ENCODE data around the gene TMEM14A. TPM values are rescaled to one million over a fixed set of nuclear protein-coding genes. Genes with fewer than 3 reads are reported as not detected.
A peak's percentile ranks its signal among the peaks of the same experiment; 100 is the strongest.

The TMEM14A gene, protein sequence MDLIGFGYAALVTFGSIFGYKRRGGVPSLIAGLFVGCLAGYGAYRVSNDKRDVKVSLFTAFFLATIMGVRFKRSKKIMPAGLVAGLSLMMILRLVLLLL
- total RNA-seq (10 to 100 TPM in 1 of 2 experiments, 1 to 10 TPM in 1; 9.5 to 10.0 TPM), polyA plus RNA-seq (10 to 100 TPM; 30.7 to 58.1 TPM)

DNA sequence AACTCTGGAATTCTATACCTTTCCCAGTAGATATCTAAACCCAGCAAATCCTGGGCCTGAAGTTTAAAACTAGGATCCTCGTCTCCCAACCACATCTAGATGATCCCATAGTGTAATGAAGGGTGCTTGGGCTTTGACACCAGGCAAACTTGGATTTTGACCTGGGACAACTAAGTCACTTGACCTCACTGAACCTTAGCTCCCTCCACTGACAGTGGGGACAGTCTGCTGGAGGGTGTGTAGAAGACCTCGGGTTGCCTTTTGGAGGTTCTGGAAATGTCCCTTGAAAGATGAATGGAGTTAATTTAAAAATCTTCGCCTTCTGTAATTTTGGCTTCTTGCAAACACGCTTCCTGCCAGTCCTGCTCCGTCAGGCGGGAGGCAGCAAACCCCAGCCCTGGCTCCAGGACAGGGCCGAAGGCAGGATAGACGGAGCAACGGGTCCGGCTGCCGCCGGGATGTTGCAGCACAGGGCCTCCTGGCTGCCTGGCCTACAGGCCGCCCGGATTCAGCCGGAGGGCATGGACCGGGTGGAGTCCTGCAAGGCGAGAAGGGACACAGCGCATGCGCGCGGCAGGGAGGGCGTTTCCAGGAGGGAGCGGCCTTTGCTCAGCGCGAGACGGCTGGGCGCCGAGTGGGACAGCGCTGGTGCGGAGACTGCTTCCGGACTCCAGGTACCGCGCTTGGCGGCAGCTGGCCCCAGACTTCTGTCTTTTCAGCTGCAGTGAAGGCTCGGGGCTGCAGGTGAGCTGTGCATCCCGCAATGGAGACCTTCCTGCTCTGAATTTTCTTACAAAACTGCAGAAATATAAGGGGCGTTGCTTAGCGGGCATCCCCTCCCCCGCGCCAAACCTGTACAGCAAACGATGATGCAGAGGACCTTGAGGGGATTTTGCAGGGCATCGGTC lies at the start of gene TMEM14A:
TSS of gene TMEM14A (plus strand) at position 612 of the 908 bp plus-strand sequence. CDS start 5,990 bp downstream, outside the sequence.
- peaks cover 0 to 2% of the 10 kb centered on the region in 2 donors for H3K27me3 Mint-ChIP-seq
- no peaks in the 10 kb centered on the region for H3K9me3 Mint-ChIP-seq
- Histone ChIP-seq H3K36me3 (ENCODE audit: insufficient read depth, low read length) (no peaks in the 10 kb centered on the region), H3K27ac (ENCODE audit: low read depth, low read length) (peak within 1 kb of the TSS; percentile 50), H3K27me3 (ENCODE audit: insufficient read depth, low read length) (no peaks in the 10 kb centered on the region), H3K4me3 (ENCODE audit: low read length in 2 of 2) (peak within 1 kb of the TSS; percentile 37 to 84), H3K4me1 (ENCODE audit: insufficient read depth, low read length) (peaks cover 25% of the 10 kb centered on the region), H3K9me3 (ENCODE audit: control insufficient read depth in 1 of 2, low read length in 2 of 2) (no peaks in the 10 kb centered on the region)
- H3K36me3 Mint-ChIP-seq = peaks cover 3% of the 10 kb centered on the region in 2 donors
- H3K4me1 Mint-ChIP-seq = peaks cover 23 to 32% (median 27%) of the 10 kb centered on the region in 4 donors
- DNase-seq = peak; percentile 89 to 90 (median 89)
- peak within 1 kb of the TSS; percentile 89 to 95 (median 92) for H3K4me3 Mint-ChIP-seq
- intact Hi-C loops (cut with micrococcal nuclease) = loop anchor here (2.0 to 5.0 kb wide), 2 partner anchors 18 to 327 kb away; partner anchors contain the start of gene GSTA4
- peak within 1 kb of the TSS; percentile 2 to 97 (median 89) for H3K27ac Mint-ChIP-seq
- POLR2A ChIA-PET (ENCODE audit: partially characterized antibody) = interaction anchor here (1.0 to 1.3 kb wide), 2 partner anchors 276 to 386 kb away, joined by 3 to 4 read pairs; partner anchors contain the start of gene MCM3
- CTCF ChIA-PET (ENCODE audit: partially characterized antibody) = interaction anchor here (1.2 to 3.8 kb wide), 4 partner anchors 8 to 361 kb away, joined by 3 to 23 read pairs (median 10); no protein-coding TSS in a partner anchor

DNA sequence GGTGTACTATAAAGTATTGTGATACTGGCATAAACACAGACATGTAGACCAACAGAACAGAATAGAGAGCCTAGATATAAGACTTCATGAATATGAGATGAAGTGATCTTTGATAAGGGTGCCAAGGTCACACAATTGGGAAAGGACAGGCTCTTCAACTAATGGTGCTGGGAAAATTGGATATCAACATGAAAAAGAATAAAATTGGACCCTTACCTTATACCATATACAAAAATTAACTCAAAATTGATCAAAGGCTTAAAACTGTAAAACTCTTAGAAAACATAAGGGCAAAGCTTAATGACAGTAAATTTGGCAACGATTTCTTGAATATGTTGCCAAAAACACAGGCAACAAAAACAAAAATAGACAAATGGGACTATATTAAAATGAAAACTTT lies 49.3 kb upstream of the TMEM14A start:
- no peak overlapping the region for H3K27ac ChIP-seq (ENCODE audit: low read depth, low read length)
- Mint-ChIP-seq H3K4me3 (no peak overlapping the region), H3K27ac (no peak overlapping the region), H3K9me3 (no peaks in the 10 kb centered on the region), H3K27me3 (peaks cover 14 to 15% of the 10 kb centered on the region in 2 donors), H3K4me1 (no peaks in the 10 kb centered on the region), H3K36me3 (no peaks in the 10 kb centered on the region)
- no peaks in the 10 kb centered on the region for H3K36me3 ChIP-seq (ENCODE audit: insufficient read depth, low read length)
- intact Hi-C loops (cut with micrococcal nuclease) = no loop called here
- H3K4me3 ChIP-seq (ENCODE audit: low read length in 2 of 2) = no peak overlapping the region
- H3K9me3 ChIP-seq (ENCODE audit: control insufficient read depth in 1 of 2, low read length in 2 of 2) = no peaks in the 10 kb centered on the region
- no peak for DNase-seq
- H3K4me1 ChIP-seq (ENCODE audit: insufficient read depth, low read length) = no peaks in the 10 kb centered on the region
- POLR2A ChIA-PET (ENCODE audit: partially characterized antibody) = no interaction called here
- peaks cover 3% of the 10 kb centered on the region for H3K27me3 ChIP-seq (ENCODE audit: insufficient read depth, low read length)
- CTCF ChIA-PET (ENCODE audit: partially characterized antibody) = no interaction called here

DNA sequence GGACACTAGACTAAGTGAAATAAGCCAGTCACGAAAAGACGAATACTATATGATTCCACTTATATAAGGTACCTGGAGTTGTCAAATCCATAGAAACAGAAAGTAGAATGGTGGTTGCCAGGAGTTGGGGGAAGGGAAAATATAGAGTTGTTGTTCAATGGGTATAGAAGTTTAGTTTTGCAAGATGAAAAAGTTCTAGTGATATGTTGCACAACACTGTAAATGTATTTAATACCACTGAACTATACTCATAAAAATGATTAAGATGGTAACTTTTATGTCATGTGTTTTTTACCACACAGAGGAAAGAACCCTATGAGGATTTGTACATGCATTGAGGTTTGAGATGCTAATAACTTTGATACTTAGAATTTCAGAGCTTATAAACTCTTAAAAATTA lies 48.1 kb upstream of the TMEM14A start:
- H3K27me3 ChIP-seq (ENCODE audit: insufficient read depth, low read length) = no peaks in the 10 kb centered on the region
- H3K4me1 ChIP-seq (ENCODE audit: insufficient read depth, low read length) = no peaks in the 10 kb centered on the region
- H3K9me3 ChIP-seq (ENCODE audit: control insufficient read depth in 1 of 2, low read length in 2 of 2) = no peaks in the 10 kb centered on the region
- Mint-ChIP-seq H3K4me3 (no peak overlapping the region), H3K4me1 (no peaks in the 10 kb centered on the region), H3K27me3 (peaks cover 11 to 14% of the 10 kb centered on the region in 2 donors), H3K27ac (no peak overlapping the region), H3K9me3 (no peaks in the 10 kb centered on the region), H3K36me3 (no peaks in the 10 kb centered on the region)
- ChIA-PET CTCF (ENCODE audit: partially characterized antibody) (no interaction called here), POLR2A (ENCODE audit: partially characterized antibody) (no interaction called here)
- intact Hi-C loops (cut with micrococcal nuclease) = no loop called here
- H3K4me3 ChIP-seq (ENCODE audit: low read length in 2 of 2) = no peak overlapping the region
- H3K36me3 ChIP-seq (ENCODE audit: insufficient read depth, low read length) = no peaks in the 10 kb centered on the region
- no peak overlapping the region for H3K27ac ChIP-seq (ENCODE audit: low read depth, low read length)
- no peak for DNase-seq

DNA sequence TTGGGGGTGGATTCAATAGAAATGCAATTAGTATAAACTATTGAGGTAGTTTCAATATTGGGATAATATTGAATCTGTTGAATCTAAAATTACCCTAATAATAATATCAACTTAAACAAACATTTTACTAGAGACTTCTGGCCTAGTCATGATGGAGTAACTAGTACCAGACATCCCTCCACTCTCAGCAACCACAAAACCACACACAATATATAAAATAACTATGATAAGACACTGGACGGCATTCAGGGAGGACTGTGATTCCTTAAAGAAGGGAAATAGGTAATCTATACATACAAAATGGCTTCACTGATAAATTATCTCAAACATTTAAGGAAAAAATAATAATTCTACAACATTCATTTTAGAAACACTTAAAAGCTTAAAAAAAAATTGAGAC lies 38.9 kb upstream of the TMEM14A start:
- Histone ChIP-seq H3K4me3 (ENCODE audit: low read length in 2 of 2) (no peak overlapping the region), H3K27me3 (ENCODE audit: insufficient read depth, low read length) (no peaks in the 10 kb centered on the region), H3K9me3 (ENCODE audit: control insufficient read depth in 1 of 2, low read length in 2 of 2) (no peaks in the 10 kb centered on the region), H3K27ac (ENCODE audit: low read depth, low read length) (no peak overlapping the region), H3K4me1 (ENCODE audit: insufficient read depth, low read length) (no peaks in the 10 kb centered on the region), H3K36me3 (ENCODE audit: insufficient read depth, low read length) (no peaks in the 10 kb centered on the region)
- DNase-seq = no peak
- Mint-ChIP-seq H3K27me3 (peaks cover 0 to 1% of the 10 kb centered on the region in 2 donors), H3K4me3 (no peak overlapping the region), H3K27ac (no peak overlapping the region), H3K36me3 (no peaks in the 10 kb centered on the region), H3K9me3 (no peaks in the 10 kb centered on the region), H3K4me1 (peaks cover 5 to 9% (median 7%) of the 10 kb centered on the region in 4 donors)
- intact Hi-C loops (cut with micrococcal nuclease) = no loop called here
- ChIA-PET POLR2A (ENCODE audit: partially characterized antibody) (no interaction called here), CTCF (ENCODE audit: partially characterized antibody) (interaction anchor here (1.4 kb wide), 1 partner anchor 19 kb away, joined by 3 read pairs; no protein-coding TSS in a partner anchor)

DNA sequence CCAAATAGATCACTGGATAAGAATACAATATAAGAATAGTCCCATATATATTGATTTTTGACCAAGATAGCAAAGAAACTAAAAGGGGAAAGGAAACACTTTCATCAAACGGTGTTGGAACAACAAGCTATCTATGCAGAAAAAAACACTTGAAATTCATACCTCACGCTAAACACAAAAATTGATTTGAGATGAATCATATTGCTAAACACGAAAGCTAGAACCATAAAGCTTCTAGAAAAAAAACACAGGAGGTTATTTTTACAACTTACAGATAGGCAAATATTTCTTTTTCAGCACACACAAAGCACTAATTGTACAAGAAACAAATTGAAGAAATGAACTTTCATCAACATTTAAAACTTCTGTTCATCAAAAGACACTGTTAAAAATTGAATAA lies 36.7 kb upstream of the TMEM14A start:
- no peak overlapping the region for H3K4me3 Mint-ChIP-seq
- CTCF ChIA-PET (ENCODE audit: partially characterized antibody) = interaction anchor here (1.3 to 2.8 kb wide), 3 partner anchors 14 to 28 kb away, joined by 3 to 19 read pairs (median 8); no protein-coding TSS in a partner anchor
- intact Hi-C loops (cut with micrococcal nuclease) = no loop called here
- no peak overlapping the region for H3K4me3 ChIP-seq (ENCODE audit: low read length in 2 of 2)
- POLR2A ChIA-PET (ENCODE audit: partially characterized antibody) = no interaction called here
- DNase-seq = no peak
- peaks cover 2 to 3% of the 10 kb centered on the region in 2 donors for H3K27me3 Mint-ChIP-seq
- no peak overlapping the region for H3K27ac Mint-ChIP-seq
- H3K9me3 ChIP-seq (ENCODE audit: control insufficient read depth in 1 of 2, low read length in 2 of 2) = no peaks in the 10 kb centered on the region
- H3K4me1 ChIP-seq (ENCODE audit: insufficient read depth, low read length) = no peaks in the 10 kb centered on the region
- no peaks in the 10 kb centered on the region for H3K36me3 Mint-ChIP-seq
- no peaks in the 10 kb centered on the region for H3K27me3 ChIP-seq (ENCODE audit: insufficient read depth, low read length)
- H3K36me3 ChIP-seq (ENCODE audit: insufficient read depth, low read length) = no peaks in the 10 kb centered on the region
- H3K27ac ChIP-seq (ENCODE audit: low read depth, low read length) = no peak overlapping the region
- H3K9me3 Mint-ChIP-seq = no peaks in the 10 kb centered on the region
- H3K4me1 Mint-ChIP-seq = peaks cover 5 to 9% (median 8%) of the 10 kb centered on the region in 4 donors

DNA sequence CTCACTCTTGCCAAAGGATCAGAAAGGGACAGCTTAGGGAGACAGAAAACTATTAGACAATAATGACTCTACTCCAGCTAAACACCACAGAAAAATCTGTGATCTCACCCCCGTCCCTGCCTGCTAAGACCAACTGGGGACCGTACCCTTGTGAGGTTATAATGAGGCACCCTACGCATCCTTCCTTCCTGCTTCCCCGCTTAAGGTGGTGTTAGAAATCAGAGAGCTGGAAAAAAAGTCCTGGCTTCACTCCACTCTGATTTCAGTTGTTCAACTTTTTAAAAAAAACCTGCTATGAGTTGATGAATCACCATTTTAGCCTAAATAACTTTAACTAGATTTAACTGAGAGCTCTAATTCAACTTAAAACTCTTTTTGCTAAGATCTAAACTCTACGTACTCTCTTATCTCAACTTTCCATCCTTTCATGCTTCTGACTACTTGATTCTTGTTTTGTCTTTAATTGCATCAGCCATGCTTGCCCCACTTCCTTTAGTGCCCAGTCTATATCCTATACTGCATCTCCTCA lies 35.8 kb upstream of the TMEM14A start:
- ChIA-PET POLR2A (ENCODE audit: partially characterized antibody) (no interaction called here), CTCF (ENCODE audit: partially characterized antibody) (interaction anchor here (1.3 to 2.8 kb wide), 3 partner anchors 13 to 27 kb away, joined by 3 to 19 read pairs (median 8); no protein-coding TSS in a partner anchor)
- DNase-seq = no peak
- Histone ChIP-seq H3K36me3 (ENCODE audit: insufficient read depth, low read length) (no peaks in the 10 kb centered on the region), H3K4me1 (ENCODE audit: insufficient read depth, low read length) (no peaks in the 10 kb centered on the region), H3K27ac (ENCODE audit: low read depth, low read length) (no peak overlapping the region), H3K27me3 (ENCODE audit: insufficient read depth, low read length) (no peaks in the 10 kb centered on the region), H3K4me3 (ENCODE audit: low read length in 2 of 2) (no peak overlapping the region), H3K9me3 (ENCODE audit: control insufficient read depth in 1 of 2, low read length in 2 of 2) (no peaks in the 10 kb centered on the region)
- Mint-ChIP-seq H3K36me3 (no peaks in the 10 kb centered on the region), H3K27me3 (peaks cover 2 to 4% of the 10 kb centered on the region in 2 donors), H3K4me3 (peak overlapping the region in 5 of 8 donors; percentile 0 to 65 (median 4)), H3K4me1 (peaks cover 5 to 9% (median 8%) of the 10 kb centered on the region in 4 donors), H3K27ac (peak overlapping the region in 1 of 7 donors; percentile 14), H3K9me3 (no peaks in the 10 kb centered on the region)
- intact Hi-C loops (cut with micrococcal nuclease) = no loop called here

DNA sequence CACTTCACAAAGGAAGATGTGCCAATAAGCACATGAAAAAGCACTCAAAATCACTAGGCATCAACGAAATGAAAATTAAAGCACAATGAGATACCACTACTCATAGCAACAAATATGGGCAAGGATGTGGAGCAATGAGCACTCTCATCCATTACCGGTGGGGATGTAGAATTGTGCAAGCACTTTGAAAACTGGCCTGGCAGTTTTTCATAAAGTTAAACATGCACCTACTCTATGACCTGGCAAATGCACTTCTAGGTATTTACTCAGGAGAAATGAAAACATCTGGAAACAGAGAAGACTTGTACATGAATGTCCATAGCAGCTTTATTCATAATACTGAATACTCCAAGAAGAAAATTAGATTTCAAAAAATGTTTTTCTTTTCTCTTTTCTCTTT lies 34.1 kb upstream of the TMEM14A start:
- H3K4me1 Mint-ChIP-seq = peaks cover 5 to 12% (median 11%) of the 10 kb centered on the region in 4 donors
- H3K27ac ChIP-seq (ENCODE audit: low read depth, low read length) = no peak overlapping the region
- no peaks in the 10 kb centered on the region for H3K4me1 ChIP-seq (ENCODE audit: insufficient read depth, low read length)

More for the DNA sequence above, 34.1 kb upstream of the TMEM14A start:
- no peak overlapping the region for H3K27ac Mint-ChIP-seq
- Histone ChIP-seq H3K27me3 (ENCODE audit: insufficient read depth, low read length) (no peaks in the 10 kb centered on the region), H3K9me3 (ENCODE audit: control insufficient read depth in 1 of 2, low read length in 2 of 2) (no peaks in the 10 kb centered on the region), H3K4me3 (ENCODE audit: low read length in 2 of 2) (no peak overlapping the region), H3K36me3 (ENCODE audit: insufficient read depth, low read length) (no peaks in the 10 kb centered on the region)
- DNase-seq = no peak
- H3K27me3 Mint-ChIP-seq = peaks cover 11 to 13% of the 10 kb centered on the region in 2 donors
- CTCF ChIA-PET (ENCODE audit: partially characterized antibody) = no interaction called here
- intact Hi-C loops (cut with micrococcal nuclease) = no loop called here
- H3K36me3 Mint-ChIP-seq = no peaks in the 10 kb centered on the region
- POLR2A ChIA-PET (ENCODE audit: partially characterized antibody) = no interaction called here
- H3K9me3 Mint-ChIP-seq = no peaks in the 10 kb centered on the region
- no peak overlapping the region for H3K4me3 Mint-ChIP-seq

Data from CD4-positive, alpha-beta memory T cell (primary cell).